Stimulated activated CD4-positive, alpha-beta T cell treated with anti-CD3 and anti-CD28 coated beads, Interleukin-2, amount 100 ng/mL, for 48 hours (primary cell): ENCODE results near the gene LIN52.

Experiments
- DNase-seq, 2 donors: peaks; one replicate each; pipeline ENCODE4 v3.0.0-alpha.2; 2020

The LIN52 gene, protein sequence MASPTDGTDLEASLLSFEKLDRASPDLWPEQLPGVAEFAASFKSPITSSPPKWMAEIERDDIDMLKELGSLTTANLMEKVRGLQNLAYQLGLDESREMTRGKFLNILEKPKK

DNA sequence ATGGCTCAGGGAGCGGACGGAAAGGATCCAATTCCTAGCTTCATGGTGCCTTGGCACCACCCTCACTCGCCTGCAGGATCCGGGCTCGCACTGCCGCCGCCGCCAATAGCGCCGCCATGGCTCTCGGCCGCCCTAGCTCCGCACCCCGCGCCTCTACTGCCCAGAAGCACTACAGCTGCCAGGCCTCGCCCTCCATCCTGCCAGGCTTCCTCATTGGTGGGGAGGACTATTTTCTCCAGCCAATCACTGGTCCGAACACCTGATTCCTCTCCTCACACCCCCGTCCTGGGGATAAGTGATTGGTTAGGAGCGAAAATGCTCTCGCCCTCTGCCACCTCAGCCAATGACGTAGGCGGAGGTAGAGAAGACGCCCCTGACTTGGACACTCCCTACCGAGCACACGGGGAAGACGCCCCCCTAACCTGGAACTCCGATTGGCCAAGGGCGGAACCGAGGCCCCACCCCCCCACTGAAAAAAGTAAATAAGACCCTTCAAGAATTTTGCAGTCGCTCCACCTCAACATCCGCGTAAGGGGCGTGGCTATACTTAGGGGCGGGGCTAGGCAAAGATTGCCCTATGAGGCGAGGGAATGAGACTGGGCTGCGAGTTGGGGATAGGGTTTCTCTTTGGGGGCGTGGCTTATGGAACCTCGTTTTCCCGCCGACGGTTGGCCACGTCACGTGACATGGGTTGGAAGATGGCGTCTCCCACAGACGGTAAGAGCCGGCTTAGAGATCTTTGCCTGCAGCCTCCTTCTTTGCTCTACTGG lies at the start of gene LIN52, which contains the start of gene ALDH6A1:
Gene LIN52 (plus strand): TSS at position 680 of the 770 bp plus-strand sequence. CDS start 19 bp downstream, at position 699.
Gene ALDH6A1 (minus strand): TSS at position 177 of the 770 bp plus-strand sequence. CDS start 59 bp downstream, at position 118.
- DNase-seq: peak; percentile 100

DNA sequence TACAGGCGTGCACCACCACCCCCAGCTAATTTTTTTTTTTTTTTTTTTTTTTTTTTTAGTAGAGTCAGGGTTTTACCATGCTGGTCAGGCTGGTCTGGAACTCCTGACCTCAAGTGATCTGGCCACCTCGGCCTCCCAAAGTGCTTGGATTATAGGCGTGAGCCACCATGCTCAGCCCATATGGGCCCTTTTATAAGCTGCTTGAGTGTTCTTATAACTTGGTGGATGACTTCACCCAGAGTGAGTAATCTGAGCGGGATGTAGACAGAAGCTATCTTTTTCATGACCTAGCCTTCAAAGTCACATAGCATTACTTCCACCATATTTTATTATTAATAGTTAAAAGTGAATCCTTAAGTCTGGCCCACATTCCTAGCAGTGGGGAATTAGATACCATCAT lies 49.2 kb upstream of the LIN52 start:
- DNase-seq: no peak

DNA sequence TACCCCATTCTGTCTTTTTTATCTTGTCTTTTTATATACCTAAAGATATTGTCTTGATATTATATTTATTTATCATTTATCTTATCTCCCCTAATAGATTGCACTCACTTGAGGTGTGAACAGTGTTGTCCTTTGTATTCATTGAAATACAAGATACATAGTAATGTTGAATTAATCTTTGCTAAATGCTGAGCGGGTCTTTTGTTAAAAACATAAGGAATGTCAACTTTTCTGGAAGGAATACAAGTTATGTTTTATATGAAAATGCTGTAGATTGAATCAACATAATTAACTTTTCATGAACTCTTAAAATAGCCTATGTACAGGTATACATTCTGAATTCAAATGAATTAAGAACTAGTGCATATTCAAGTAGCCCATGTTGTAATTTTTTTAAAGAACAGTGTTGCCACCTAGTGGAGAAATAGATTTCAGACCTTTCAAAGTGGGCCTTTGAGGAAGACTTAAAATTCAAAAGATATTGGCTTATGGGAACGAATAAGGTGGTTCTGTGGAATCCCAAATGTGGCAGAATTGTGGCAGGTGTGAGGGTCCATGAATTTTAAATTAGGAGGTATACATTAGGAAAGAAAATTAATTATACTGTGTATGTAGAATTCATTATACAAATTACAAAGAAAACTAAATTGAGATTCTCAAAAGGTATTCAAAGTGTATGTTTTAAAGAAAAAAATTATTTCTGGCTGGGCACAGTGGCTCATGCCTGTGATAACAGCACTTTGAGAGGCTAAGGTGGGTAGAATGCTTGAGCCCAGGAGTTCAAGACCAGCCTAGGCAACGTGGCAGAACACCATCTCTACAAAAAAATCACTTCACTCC lies 46.5 kb upstream of the LIN52 start:
- DNase-seq: no peak

DNA sequence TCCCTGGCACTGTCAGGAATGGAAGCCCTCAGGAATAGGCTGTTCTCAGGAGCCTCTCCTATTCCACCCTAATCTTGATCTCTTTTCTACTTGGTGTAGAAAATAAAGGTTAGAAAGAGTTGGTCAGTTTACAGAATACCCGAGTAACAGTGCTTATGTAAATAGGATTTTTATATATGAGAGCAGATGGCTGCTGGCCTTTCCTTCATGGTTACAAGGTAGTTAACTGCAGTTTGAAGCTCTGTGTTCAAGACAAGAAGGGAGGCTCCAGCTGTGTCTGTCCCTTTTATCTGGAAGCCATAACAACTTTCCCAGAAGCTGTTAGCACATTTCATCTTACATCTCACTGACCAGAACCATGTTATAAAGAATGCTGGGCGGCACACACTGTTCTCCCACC lies 42.5 kb upstream of the LIN52 start:
- DNase-seq: no peak

DNA sequence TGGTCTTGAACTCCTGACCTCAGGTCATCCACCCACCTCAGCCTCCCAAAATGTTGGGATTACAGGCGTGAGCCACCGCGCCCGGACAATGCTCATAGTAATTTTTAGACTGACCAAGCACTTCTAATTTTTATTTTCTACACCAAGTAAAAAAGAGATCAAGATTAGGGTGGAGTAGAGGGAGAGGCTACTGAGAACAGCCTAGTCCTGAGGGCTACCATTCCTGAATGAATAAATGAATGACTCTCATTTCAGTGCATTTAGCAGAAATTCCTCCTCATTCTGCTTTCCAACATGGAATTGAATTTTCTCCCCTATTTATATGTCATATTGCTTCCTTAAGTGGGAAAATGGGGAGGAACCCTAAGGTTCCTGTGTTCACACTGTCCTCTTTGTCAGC lies 39.2 kb upstream of the LIN52 start:
- no peak for DNase-seq

DNA sequence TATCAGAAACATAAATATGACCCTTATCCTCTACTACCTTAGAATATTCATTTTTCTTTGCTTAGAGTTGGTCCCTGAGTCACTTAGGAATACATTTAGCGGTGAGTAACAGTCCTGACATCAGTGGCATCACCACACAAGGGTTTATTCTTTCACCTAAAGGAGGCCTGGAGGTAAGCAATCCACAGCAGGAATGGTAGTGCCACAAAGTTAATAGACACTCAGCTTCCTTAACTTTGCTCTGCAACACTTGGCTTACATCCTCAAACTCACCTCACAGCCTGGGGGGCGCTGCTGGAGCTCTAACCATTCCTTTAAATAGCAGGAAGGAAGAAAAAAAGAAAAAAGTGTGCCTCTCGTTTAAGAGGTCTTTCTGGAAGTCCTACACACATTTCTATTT lies 36.5 kb upstream of the LIN52 start:
- no peak for DNase-seq

DNA sequence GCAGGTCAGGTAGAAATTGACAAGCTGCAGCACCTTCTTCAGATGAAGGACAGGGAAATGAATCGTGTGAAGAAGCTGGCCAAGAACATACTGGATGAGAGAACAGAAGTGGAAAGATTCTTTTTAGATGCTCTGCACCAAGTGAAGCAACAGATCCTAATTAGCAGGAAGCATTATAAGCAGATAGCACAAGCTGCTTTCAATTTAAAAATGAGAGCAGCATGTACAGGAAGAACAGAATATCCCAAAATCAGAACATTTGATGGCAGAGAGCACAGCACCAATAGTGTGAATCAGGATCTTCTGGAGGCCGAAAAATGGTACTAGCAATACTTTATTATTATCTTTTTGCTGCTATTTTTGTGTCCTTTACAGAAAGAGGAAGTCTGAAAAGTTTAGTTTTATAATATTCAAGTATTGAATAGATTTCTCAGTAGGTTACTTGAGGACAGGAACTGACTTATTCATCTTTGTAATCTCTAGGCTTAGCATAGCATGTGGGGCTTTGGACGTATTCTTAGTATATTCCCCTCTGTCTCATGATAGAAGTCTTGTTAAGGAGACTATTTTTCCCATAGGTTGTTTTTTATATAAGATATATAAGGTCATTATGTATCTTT lies 34.8 kb upstream of the LIN52 start:
- no peak for DNase-seq

DNA sequence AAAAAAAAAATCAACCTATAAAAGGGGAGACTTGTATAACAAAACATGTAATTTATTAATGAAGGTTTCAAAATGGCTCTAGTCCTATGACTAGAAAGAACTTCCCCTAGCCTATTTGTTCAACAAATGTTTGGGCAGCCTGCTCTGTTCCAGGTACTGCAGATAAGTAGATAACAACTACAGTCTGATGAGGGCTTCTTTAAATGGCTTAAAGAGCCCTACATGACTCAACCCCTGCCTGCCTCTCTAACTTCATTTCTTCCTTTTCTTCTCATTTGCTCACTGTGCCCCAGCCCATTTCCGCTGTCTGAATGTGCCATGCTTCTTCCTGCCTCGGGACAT lies 22.0 kb upstream of the LIN52 start:
- DNase-seq: no peak

DNA sequence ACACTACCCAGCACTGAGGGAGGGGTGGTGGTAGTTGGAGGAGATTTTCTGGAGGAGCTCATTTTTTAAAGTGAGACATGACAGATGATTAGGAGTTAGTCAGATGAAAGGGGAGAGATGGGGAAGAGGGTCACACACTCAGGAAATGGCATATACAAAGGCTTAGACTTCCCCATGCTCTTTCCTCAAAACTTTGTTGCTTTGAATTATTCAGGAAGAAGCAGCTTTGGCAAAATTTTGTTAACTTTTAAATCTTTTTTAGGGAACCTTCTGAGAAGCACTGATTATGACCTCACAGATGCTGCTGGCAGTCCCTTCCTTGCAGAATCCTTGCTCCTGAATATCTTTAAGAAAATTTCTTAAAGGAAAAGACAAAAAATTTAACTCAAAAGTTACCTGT lies 20.3 kb upstream of the LIN52 start:
- DNase-seq: no peak

DNA sequence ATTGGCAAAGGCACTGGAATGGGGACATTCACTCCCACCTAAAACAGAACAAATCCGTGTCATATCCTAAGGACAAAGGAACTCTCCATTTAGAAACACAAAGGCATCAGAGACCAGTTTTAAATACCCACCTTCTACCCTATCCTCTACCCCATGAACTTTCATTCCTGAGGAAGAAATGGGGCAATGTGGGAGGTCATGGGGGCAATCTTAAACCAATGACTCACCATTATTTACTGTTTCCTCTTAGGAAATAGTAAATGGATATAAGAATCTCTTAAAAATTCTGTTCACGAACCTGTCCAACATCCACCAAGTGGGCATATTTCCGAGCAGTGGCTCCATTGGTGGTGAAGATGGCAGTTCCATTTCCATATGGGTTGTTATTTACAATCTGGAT lies 19.9 kb upstream of the LIN52 start:
- no peak for DNase-seq

DNA sequence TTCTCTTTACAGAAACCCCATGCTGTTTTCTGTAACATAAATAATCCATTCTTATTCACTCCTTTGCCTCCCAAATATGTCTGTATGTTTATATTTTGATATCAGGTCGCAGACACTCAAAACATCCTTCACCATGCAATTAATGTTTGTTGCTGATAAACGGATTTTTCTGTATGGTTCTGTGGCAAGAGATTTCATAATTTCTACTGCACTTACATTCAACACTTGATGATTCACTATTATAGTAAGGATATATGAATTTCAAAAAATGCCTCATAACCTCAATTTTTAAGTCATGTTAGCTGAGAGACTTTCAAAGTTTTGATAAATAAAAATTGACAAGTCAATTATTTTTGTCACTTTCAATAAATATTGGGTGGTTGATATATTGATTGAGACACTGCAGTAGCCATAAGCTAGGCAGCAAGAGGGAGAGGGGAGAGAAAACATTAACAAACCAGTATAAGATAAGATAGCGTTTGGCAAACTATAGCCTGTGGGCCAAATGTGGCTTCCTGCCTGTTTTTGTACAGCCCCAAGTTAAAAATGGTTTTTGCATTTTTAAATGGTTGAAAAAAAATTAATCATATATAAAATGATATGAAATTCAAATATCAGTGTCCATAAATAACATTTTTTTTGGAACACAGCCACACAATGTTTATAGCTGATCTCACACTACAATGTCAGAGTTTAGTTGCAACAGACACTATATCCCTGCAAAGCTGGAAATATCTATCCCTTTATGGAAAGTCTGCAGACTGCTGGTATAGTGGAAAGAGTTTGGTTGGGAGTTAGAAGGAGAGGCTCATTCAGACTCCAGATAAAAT lies 18.8 kb upstream of the LIN52 start:
- no peak for DNase-seq

DNA sequence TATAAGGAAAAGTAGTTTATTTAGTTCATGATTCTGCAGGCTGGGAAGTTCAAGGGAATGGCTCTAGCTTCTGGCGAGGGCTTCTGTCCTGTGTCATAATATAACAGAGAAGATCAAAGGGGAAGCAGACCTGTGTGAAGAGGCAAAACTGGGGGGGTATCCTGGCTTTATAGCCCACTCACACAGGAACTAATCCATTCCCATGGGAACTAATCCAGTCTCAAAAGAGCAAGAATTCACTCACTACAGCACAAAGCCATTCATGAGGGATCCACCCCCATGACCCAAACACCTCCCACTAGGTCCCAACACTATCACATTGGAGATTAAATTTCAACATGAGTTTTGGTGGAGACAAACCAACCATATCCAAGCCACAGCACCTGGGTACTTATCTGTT lies 7.4 kb upstream of the LIN52 start:
- DNase-seq: no peak

DNA sequence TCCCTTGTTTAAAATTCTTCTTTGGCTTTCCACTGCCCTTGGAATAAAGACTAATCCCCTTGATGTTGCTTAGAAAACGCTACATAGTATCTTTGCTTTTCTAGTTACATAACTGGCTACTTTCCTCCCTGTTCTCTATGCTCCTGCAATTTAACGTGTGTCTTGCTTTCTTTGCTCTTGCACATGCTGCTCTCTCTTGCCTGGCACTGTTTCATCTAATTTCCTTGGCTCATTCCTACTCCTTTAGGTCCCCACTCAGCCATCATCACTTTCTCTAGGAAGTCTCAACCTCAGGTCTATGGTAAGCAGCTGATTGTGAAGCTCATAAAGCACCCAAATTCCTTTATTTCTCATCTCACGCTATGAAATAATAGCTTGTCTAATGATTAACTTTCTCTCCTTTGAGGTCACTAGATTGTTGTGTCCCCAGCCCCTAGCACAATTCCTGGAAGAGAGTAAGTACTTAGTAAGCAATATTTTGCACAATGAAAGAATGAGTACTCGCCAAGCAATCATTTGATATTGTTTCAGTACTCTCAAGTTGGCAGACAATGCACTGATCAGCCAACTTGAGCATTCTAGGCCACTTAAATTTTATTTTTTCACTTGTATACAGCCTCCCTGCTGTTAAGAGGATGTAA lies 3.8 kb upstream of the LIN52 start:
- no peak for DNase-seq

DNA sequence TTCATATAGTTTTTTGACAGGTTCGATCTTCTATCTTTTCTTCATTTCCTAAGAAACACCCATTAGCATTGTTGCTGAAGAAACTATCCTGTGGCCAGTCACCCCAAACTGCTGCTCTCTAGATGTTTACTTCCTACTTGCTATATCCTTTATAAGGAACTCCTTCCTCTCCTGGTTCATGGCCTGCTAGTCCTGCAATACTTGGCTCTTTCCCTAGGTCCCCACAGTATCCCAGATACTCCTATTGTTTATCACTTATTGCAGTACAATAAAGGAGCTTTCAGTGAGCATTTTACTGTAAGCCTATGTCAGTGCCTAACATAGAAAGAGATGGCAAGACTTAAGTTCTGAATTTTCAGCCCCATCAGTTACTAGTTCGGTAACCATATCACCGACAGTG lies 3.3 kb upstream of the LIN52 start:
- no peak for DNase-seq

DNA sequence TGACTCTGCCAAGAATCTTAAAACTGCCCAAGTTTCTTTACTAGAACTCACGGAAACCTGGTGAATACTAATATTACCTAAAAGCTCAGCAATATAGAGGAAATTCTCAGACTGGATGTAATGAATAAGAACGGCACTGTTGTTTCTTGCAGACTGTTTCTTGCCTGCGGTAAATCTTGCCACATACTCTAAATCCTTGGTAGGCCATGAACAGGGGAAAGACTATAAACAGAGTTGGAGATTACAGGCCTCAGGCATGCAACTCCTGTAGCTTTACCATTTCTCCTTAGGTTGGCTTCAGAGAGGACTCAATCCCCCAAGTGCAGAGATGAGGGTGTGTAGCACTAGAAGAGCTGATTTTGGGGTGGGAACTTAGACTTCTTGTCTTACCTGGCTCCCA lies 1.6 kb upstream of the LIN52 start:
- DNase-seq: no peak

DNA sequence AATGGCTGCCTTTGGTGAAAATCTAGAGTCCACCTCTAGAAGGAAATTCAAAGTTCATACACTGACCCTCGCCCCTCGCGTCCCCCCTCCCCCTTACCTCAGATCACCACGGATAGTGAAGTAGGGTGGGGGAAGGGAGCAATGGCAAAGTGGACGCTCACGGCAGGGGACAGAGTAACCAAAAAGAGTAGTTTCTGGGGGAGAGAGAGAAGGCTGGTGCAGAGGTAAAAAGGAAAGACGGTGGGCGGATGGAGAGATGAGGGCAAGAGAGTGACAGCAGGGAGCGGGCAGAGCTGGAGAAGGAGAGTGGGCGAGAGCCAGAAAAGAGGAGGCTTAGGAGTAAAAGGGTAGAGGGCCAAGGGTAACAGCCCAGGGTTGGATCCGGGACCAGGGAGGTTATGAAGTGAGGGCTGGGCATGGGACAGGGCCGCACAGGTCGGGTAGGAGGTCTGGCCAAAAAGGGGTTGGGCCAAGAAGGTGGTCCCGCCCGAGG lies 926 bp upstream of the LIN52 start:
- DNase-seq: peak in 1 of 2 donors; percentile 3

DNA sequence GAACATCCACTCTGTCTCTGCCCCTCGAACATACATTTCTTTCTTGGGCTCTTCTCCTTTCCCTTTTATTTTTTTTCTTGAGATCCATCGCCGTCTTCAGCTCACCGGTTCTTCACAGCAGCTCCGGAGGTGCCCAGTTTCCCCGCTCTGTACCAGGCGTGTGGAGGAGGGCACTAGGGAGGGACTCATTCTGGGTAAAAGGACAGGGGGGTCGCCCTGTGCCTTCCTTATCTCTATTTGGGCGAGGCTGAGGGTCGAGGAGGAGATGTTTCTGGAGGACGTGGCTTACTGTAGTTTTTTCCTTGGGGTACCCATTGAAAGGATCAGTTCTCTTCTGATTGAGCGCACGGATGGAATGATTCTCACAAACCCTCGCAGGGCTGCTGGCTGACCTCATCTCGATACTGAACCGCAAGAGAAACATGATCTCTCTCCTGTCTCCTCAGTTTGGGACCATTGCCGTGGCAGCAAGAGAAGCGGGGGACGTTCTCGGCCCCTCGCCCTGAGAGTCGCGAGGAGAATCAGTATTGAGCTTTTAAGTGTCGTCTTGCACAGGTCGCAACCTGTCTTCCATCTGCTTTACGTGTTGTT lies 386 bp downstream of the LIN52 start:
- peak; percentile 12 to 27 for DNase-seq

DNA sequence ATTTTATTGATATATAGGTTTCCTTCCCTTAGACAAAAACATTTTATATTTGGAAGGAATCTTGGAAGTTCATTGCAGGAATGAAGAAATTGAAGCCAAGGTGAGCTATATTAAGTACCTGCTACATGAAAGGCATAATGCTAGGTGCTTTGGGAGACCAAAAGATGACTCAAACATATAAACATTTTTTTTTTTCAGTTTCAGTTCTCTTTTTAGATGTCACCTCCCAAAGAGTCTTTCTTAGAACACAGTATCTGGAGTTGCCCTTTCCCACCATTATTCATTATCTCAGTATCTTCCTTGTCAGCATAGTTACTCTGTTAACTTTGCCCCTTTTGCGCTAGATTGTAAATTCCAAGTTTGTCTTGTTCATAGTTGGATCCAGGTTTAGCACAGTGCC lies 1.1 kb downstream of the LIN52 start:
- DNase-seq: no peak

DNA sequence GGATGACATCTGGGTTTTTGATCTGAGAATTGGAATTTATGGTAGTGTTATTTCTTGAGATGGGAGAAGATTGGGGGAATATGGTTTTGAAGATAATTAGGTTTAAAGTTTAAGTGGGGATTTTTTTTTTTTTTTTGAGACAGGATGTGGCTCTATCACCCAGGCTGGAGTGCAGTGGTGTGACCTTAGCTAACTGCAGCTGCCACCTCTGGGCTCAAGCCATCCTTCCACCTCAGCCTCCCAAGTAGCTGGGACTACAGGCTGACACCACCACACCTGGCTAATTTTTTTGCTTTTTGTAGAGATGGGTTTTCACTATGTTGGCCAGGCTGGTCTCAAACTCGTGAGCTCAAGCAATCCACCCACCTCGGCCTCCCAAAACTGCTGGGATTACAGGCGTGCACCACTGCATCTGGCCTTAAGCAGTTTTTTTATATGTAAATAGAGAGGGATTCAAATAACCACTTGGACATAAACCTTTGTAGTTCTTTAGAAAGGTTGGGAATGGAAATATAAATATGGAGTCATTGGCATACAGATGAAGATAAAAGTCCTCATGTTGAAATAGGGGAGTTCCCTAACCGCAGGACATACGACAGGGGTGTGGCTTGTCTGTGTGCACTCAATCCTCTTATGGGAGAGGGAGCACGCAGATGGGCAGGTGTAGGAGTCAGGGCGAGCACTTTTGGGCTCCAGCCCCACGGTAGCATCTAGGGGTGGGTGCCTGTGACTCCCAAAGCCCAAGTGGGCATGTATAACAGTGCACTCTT lies 4.7 kb downstream of the LIN52 start:
- DNase-seq: no peak

DNA sequence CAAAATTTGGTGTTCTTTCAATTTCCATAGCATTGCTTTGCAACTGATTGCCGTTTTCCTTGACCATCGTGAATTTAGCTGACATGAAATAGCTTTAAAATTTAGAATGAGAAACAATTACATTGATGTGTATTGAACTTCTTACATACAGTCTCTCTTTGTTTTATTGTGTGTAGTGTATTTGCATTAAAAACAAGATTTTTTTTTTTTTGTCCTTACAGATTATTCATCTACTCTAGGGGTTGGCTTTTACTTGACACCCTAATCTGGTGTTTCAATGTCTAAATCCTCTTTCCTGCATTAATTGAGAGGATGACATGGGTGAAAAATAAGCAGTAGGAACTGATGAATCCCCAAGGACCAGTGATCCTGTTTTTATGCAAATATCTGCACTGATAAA lies 20.6 kb downstream of the LIN52 start:
- DNase-seq: no peak

DNA sequence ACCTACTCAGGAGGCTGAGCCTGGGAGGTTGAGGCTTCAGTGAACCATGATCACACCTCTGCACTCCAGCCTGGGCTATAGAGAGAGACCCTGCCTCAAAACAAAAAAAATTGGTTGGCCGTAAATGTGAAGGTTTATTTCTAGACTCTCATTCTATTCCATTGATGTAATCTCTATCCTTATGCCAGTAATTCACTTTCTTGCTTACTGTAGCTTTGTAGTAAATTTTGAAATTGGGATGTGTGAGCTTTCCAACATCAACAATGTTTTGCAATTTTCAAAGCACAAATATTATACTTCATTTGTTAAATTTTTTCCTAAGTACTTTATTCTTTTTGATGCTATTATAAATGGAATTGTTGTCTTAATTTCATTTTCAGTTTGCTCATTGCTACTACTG lies 24.6 kb downstream of the LIN52 start:
- no peak for DNase-seq
